Muscle of back (tissue), 11 donors: Measurements from ENCODE around the gene LACTB. TPM values are rescaled to one million over a fixed set of nuclear protein-coding genes. Genes with fewer than 3 reads are reported as not detected.
A peak's percentile ranks its signal among the peaks of the same experiment; 100 is the strongest.
"Not testable (repeated sequence)": the region's sequence is repeated elsewhere in the genome, so short reads cannot be mapped to it uniquely, and the experiment has no call there.

ENCODE experiments used
- DNase-seq, 3 donors: peaks; one replicate each; pipeline versions ENCODE4 v3.0.0 to v3.0.0-alpha.2; 2013
- polyA plus RNA-seq, 10 donors: library from polyadenylated mRNA; unstranded; fragments of 120-200 nt; gene quantifications; one replicate each; pipeline ENCODE4 v1.2.1, GENCODE V29; 2013; ENCODE audit not compliant: insufficient read length in 10 of 10

Gene LACTB
- polyA plus RNA-seq, 10 donors = 13.1 to 24.5 (median 16.0) TPM

DNA sequence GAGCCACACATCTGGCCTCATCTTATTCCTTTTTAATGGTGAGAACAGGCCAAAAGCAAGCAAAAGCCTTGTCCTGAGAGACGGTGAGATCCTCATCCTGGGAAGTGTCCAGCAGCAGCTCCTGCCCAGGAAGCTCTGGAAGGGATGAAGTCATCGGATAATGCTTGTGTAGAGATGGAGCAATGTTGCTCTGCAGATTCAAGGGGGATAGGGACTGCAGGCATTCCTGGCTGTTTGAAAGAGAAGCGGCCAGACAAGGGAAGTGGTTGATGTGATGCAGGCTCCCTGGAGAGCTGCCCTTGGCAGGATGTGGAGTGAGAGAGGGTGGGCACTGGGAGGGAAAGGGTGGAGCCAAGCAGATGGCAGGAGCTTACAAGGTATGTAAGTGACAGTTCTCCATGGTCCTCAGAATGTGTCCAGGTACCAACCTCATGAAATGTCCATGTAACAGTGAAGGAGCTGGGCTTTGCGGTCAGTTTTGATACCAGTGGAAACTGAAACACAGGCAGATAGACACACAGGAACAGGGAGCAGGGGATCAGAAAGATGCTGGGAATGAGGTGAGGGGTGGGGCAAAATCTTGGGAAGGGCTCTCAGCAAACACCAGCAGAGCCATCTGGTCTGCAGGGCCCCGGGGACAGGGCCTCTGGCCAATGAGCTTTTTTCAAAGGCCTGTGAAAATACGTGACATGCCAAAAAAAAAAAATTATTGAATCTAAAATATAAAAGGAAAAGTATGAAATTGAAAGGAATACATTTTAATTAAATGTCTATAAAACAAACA, 32.2 kb upstream of the LACTB start:
- DNase-seq = peak; percentile 86 to 93 (median 92)

DNA sequence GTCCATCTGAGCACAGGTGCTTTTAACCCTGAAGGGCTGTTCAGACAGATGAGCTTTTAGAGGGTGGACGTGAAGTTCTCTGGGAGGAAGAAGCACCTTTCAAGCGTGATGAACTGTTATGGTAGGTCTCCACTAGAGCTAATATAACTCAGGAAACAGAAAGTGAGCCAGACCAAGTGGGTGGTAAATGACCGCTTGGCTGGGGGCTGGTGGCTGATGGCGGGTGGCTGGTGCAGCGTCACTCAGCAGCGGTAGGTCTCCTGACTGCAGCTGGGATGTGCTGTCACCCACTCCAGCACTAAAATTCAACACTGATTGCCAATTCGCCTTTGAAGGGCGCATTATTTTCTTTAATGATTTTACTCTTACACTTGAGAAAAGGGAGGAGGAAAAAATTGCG, 31.2 kb upstream of the LACTB start:
- DNase-seq = no peak

DNA sequence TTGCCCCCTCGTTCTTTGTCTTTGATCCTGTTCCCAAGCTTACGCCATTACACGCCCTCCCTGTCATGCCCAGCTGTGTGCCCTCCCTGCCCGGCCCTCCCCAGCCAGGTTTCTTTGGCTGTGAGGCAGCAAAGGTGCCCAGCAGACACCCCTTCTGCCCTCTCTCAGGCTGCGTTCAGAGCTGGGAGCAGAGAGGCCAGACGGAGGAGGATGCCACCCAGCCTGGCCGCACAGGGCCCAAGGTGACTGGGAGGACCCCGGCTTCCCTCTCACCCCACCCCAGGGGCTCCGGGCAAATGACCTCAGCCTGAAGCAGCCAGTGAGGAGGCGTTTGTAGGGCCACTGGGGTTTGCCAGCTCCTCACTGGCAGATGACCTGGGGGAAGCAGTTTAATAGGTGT, 30.8 kb upstream of the LACTB start:
- no peak for DNase-seq

DNA sequence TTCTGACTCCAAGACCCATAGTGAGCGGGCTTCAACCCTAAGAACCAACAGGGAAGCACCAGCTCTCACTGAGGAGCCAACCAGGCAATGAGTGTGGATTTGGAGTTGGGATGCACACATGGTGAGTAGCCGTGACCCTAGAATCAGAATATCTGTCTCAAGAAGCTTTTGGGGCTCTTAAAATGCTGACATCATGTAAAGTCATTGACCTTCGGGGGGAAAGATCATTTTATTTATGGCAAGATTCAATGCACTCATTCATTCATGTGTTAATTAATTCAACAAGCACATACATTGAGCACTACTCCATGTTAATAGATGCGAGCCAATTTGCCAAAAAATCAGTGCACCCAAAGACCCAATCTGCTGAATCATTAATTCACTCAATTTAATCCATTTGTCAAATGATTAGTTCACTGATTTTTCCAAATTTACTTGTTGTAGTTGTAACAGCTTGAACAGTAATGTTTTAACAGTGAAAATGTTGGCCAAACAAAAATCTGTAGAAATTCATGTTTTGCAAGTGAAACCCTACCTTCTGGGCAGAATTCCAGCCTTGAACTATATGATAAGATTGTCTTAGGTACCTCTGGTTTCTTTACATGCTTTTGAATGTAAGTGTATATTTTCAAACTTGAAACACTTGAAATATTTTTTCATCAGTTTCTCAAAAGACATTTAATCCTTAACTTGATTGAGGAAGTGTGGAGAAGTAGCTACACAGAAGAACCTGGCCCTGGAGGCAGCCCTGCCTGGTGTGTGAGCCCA, 29.8 kb upstream of the LACTB start:
- DNase-seq = no peak

DNA sequence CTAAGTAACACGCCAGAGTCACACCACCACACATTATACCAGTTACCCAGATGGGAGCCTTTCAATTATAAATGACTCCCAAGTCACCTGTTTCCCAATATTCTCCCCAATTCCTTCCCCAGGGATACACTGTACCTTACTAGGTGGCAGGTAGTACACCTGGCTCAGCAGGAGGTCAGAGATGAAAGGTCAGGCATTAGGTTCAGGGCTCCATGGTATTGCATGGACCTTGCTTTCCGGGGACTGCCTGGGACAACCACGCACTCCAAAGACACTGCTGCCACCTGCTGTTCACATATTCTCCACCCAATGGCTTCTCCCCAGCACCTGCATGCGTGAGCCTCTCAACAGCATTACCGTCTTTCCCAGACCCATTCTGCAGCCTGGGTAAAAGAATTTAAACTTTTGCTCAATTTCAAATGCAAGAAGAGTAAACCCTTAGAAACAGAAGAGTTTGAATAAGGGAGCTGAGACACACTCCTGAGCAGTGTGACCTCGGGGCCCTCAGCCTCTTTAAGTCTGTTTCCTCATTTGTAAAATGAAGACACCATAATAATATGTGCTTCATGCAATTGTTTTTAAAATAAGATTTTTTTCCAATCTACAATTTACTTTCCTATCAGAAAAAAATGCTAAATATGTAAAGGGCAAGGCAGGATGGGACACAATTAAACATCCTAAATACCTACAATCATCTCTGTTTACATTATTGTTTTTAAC, 28.0 kb upstream of the LACTB start:
- DNase-seq = peak; percentile 70 to 85 (median 77)

DNA sequence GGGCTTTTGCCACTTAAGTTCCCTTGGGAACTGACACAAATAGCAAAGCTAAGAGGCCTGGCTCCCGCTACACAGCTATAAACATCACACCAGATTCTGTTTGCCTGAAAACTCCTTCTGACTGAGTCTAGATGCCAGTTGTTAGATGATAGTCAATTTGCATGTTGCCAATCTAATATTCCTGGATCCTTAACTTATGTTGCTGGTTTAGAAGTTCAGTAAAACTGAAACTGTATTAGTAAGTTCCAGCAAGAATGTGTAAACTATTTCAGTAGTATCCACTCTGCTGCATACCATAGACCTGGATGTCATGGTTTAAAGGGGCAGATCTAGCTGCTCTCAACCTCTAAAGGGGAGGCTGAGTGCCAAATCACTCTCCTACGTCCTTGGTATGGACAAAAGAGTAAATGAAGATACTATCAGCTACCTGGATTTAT, 27.1 kb upstream of the LACTB start:
- peak in 1 of 3 donors; percentile 51 for DNase-seq

DNA sequence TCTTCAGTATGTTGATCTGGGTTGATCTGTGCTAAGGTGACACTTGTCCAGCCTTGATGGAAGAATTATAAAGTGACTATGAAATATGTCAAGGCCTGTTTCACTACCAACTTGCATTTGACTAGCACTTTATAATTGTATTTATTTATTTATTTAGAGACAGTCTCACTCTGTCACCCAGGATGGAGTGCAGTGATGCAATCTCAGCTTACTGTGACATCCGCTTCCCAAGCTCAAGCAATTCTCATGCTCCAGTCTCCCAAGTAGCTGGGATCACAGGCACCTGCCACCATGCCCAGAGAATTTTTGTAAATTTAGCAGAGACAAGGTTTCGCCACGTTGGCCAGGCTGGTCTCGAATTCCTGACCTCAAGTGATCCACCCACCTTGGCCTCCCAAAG, 25.5 kb upstream of the LACTB start:
- no peak for DNase-seq

DNA sequence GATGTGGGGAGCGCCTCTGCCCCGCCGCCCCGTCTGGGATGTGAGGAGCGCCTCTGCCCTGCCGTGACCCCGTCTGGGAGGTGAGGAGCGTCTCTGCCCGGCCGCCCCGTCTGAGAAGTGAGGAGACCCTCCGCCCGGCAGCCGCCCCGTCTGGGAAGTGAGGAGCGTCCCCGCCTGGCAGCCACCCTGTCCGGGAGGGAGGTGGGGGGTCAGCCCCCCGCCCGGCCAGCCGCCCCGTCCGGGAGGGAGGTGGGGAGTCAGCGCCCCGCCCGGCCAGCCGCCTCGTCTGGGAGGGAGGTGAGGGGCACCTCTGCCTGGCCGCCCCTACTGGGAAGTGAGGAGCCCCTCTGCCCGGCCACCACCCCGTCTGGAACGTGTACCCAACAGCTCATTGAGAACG, 22.8 kb upstream of the LACTB start:
- DNase-seq = not testable (repeated sequence)

DNA sequence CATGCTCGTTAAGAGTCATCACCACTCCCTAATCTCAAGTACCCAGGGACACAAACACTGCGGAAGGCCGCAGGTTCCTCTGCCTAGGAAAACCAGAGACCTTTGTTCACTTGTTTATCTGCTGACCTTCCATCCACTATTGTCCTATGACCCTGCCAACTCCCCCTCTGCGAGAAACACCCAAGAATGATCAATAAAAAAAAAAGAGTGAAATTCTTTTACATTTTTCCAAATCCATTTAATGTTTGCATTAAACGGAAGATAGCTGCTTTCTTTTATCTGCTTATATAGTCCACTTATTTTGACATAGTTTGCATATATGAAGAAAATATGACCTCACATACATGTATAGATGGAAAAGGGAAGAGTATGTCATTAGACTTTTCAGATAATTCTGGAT, 22.1 kb upstream of the LACTB start:
- not testable (repeated sequence) for DNase-seq

DNA sequence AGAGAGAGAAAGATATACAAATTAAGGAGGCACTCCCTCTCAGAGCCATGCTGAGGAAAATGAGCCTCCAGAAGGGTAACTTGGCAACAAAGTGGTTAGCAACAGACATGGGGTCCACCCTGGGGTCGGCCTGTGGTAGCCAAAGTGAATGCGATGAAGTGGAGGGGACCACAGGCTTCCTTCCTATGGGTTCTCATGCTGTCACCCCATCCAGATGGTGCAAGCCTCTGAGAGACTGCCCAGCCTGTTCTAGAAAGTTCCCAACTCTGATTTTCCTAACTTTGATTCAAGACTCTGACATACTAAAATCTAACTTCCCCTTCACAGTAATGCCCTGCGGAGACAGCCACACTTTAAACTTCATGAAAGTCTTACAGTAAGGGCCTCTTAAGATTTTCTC, 18.2 kb upstream of the LACTB start:
- no peak for DNase-seq

DNA sequence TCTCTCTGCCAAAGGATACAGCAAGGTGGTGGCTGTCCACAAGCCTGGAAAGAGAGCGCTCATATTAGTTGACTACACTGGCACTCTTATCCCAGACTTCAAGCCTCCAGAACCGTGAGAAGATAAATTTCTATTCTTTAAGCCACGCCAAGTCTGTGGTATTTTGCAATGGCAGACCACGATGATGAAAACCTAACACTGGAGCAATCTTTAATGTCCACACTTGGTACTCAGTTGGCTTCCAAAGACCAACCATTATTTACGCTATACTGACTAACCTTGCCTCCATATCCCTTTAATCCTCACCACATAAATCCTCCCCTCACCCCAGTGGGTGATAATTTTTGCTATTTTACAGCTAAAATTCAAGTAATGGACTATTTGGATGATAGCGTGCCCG, 16.9 kb upstream of the LACTB start:
- DNase-seq = no peak

DNA sequence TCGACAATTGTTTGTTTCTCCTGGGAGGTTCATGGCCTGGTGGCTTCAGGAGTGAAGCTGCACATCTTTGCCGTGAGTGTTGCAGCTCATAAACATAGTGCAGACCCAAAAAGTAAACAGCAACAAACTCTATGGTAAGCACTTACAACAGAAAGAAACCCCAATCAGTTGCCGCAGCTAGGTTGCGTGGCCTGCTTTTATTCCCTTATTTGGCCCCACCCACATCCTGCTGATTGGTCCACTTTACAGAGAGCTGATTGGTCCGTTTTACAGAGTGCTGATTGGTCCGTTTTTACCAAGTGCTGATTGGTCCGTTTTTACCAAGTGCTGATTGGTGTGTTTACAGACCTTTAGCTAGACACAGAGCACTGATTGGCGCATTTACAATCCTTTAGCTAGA, 16.3 kb upstream of the LACTB start:
- not testable (repeated sequence) for DNase-seq

DNA sequence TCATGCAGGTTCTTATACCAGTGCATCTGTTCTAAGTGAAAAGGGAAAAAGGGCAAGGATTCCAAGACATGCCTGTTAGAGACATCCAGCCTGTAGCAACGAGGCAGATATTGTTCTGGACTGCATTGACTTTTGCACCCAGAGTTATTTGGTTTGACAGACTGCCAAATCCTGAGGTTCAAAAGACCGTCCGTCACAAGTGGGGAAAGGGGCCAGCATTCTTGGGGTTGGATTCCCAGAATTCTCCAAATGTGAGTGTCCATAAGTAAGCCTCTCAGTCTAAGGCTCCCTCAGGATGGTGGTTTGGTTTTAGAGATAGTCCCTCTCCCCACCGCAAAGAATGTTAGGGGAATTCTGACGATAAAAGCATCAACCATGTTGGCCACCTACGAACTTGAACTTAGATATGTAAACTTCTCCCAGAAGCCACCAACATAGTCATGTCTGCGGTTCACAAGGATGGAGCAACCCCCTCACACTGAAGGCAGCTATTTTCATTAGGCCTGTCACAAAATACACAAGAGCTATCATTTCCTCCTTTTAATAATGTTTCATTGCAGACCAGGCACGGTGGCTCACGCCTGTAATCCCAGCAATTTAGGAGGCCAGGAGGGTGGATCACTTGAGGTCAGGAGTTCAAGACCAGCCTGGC, 13.6 kb upstream of the LACTB start:
- peak in 2 of 3 donors; percentile 30 to 100 for DNase-seq

DNA sequence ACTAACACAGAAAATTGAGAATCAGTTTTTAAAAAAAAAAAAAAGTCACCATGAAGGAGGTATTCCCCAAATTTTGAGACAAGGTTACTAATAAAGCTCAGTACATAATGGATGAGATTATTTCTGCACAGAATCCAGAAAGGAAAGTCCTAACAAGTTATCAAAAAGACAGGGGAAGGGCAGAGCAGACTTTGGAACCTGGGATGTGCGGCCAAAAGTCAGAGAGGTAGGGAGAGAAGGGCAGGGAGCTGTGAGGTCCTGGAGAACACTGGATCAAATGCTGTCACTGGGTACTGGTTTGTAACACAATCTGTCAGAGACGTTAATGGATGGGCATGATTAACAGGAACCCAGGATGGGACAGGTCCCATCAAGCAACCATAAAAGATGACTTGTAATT, 12.2 kb upstream of the LACTB start:
- DNase-seq = no peak

DNA sequence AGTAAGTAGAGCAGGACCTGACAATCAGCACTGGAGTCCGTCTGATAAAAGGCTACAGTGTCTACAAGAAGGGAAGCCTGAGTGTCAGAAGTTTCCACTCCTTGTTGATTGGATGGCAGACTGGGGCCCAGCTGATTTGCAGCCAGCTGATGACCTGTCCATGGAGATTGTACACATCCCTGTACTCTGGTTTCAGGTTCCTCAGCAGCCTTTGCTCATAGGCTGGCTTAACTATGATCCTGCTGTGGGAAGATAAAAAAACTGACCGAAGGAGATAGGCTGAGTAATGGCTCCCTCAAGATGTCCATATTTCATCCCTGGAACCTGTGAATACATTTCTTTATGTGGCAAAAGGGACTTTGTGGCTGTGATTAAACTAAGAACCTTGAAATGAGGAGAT, 11.7 kb upstream of the LACTB start:
- no peak for DNase-seq

DNA sequence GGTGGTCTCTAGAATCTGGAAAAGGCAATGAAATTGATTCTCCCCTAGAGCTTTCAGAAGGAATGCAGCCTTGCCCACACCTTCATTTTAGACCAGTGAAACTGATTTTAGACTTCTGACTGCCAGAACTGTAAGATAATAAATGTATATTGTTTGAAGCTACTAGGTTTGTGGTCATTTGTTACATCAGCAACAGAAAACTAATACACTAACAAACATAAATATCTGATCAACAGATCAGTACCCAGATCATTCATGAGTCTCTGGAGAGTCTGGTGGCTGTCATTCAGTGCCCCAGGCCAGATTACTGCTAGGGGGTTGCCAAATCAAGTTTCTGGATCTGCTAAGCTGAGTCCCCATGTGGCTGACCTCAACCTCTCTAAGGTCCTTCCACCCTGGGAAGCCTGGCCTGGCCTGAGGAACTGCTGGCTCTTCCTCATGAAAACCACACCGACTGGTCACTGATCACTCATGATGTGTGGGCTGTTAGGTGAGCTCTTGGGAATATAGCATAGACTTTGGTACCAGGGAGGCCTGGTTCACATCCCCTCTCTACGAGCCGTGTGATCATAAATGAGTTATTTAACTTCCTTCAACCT, 11.1 kb upstream of the LACTB start:
- no peak for DNase-seq

DNA sequence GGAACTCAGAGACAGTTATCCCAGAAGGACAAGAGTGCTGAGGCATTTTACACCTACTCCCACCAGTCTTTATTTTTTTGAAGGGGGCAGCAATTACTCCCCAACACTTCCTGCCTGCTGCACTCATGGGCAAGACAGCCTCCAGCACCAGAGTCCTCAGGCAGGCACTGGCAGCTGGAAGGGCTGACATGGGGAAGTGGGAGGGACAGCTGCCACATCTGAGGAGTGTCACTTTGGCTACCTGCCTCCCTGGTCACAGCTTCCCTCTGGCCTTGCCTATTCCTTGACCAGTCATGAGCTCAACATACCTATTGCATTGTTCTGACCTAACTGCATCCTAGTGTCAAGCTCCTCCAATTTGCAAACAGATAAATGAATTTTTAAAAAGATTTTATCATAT, 10.2 kb upstream of the LACTB start:
- no peak for DNase-seq

DNA sequence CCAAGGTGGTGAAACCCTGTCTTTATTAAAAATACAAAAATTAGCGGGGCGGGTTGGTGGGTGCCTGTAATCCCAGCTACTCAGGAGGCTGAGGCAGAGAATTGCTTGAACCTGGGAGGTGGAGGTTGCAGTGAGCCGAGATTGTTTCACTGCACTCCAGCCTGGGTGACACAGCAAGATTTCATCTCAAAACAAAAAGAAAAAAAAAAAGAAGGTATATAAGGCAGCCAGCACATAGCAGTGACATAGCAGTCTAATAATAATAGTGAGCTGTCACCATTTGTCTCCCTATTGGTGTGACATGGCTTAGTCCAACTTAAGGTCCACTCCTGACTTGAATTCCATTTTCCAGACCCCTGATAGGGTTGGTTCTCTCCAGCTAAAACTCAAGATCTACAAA, 8.8 kb upstream of the LACTB start:
- no peak for DNase-seq

DNA sequence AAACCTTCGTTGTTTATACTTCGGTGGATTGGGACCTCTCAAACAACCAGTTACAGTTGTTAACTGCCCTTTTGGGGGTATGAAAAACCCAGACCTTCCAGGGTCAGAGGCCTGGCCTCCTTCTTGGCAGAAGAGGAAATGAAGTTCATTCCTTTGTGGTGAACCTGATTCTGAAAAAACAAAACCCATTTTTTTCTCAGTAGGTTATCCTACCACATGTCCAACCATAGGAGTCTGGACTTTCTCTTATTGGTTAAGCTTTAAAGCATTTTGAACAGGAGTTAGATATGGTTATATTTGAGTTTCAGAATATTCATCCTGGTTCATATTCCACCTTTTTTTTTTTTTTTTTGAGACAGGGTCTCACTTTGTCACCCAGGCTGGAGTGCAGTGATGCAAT, 7.2 kb upstream of the LACTB start:
- no peak for DNase-seq

DNA sequence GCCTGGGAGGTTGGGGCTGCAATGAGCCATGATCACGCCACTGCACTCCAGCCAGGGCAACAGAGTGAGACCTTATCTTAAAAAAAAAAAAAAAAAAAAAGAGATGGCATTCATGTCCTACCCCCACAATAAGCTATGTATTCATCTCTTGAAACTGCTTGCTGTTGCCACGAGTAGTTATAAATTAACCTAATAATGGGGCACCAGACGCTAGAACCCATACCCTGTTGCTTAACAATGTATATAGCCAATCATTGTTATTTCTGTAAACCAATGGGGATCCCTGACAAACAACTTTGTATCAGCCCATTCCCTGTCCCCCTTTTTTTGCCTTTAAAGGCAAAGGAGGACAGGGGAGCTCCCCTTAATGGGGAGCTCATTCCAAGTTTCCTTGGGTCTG, 2.8 kb upstream of the LACTB start:
- DNase-seq = no peak

DNA sequence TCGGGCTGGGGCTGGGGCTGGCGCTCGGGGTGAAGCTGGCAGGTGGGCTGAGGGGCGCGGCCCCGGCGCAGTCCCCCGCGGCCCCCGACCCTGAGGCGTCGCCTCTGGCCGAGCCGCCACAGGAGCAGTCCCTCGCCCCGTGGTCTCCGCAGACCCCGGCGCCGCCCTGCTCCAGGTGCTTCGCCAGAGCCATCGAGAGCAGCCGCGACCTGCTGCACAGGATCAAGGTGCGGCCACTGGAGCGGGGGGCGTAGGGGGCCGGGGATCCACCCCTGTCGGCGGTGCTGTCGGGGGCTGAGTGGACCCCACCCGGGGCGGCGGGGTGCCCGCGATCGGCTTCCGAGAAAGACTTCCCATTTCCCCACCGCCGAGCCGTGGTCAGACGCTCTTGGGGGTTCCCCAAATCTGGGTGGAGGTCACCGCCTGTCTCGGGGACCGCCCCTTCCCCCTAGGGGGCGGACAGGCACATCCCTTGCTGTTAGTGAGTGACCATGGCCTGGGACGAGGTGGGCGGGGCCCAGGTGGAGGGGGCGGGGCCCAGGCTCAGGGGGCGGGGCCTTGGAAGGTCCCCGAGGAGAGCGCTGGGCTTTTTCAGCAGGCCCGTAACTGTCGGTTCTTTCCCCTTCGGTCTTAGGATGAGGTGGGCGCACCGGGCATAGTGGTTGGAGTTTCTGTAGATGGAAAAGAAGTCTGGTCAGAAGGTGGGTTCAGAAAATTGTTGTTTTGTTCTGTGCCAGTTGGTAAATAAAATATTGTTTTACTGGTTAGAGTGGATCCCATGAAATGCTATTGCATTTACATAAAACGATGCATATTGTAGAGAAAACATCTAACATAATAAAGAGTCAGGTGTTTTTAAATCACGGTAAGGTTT, 578 bp downstream of the LACTB start:
- DNase-seq = peak; percentile 56 to 79 (median 57)
